HG02973 (cell line): Measurements from ENCODE around the gene C1R.

ENCODE experiments used
- ATAC-seq: cut with Tn5 transposase; IDR thresholded peaks from one replicate; pipeline ENCODE4 v1.9.1; 2021; ENCODE audit warnings: moderate library complexity; ENCODE audit not compliant: unreplicated experiment

The C1R gene

DNA sequence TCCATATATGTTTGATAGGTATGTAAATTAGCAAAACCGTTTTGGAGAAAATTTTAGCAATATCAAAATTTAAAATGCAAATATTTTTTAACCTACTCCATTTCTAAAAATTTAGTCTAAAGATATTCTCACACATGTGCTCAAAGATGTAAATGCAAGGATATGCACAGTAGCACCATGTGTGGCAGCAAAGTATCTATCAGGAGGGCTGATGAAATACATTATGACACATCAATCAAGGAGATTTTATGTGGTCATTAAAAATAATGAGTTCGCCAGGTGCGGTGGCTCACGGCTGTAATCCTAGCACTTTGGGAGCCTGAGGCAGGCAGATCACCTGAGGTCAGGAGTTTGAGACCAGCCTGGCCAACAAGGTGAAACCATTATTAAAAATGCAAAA lies 8.0 kb upstream of the C1R start:
- ATAC-seq: no peak

DNA sequence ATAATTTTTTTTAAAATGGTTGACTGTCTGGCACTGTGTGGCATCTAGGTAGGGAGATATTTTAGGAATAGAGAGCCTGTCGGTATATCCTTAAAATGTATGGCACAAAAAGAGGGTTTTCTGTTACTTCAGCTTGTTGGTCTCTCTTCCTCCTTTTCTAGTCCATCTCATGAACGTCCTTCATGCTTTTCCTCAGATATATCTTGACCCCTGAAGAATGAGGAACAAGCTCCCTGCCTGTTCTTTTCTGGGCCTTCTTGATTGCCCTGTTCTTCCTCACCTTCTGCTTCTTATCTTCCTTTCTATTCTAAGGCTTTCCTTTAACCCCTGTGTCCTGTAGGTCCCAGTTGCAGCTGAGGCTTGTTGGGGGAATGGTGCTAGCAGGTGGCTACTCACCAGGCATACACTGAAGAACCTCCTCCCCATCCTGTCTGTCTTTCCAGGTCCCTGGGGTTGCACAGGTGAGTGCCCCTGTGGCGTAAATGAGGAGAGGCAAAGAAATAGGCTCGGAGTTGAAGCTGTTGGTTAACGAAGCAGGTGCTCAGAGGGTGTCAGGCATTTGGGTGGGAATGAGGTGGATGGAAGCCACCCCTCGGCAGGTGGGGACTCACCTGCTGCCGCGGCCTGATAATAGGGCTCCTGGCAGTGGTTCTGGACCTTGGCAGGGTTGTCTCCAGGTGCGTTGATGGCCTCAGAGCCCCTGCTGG lies 7.2 kb upstream of the C1R start:
- no peak for ATAC-seq

DNA sequence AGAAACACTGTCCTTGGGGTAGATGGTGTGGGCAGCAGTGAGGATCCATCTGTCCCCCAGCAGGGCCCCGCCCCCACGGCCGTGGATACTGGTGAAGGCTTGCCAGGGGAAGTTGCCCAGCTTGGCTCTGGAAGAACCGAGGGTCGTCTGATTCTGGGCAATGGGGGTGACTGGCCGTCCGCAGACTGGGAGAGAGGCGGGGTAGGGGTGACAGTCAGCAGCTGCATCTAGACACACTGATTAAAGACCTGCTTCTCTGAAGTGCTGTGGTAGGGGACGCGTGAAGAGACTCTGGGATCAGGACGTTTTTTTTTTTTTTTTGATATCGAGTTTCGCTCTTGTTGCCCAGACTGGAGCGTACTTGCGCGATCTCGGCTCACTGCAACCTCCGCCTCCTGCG lies 4.7 kb upstream of the C1R start:
- ATAC-seq: no peak

DNA sequence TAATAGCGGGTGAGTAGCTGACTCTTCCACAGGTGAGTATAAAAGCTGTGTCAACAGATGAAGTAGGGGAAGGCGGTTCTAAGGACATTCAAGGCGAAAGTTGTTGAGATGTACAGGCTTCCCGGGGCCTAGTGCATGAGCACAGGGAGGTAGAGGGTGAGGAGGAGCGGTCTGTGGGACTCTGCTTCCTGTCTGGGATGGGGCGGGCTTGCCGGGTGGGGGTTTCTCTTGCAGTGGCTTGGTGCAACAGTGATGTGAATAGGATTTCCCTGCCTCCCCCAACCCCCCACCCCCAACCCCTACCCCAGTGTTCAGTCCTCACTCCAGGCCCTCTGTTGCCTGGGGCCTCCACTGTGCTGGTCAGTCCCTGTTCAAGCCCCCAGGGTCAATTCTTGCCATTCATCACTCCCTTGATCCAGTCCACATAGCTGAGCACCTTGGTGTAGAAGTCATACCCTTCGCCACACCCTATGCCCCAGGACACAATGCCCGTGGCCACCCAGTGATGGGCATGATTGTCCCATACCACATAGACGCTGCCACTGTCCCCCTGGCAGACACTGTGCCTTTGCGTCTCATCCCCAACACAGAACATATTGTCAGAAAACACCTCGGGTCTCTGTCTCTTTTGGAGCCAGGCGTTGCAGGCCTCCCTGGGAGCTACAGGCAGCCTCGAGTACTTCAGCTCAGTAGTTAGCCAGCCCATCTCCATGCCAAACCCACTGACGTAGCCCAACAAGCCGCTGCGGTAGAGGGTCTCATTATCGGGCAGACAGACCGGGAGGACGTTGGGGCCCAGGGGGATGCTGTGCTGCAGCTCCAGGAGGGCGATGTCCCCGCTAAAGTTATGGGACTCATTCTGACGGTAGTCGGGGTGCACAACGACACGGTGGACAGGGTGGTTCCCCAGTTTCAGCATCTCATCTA lies 4.0 kb upstream of the C1R start:
- ATAC-seq: no peak

DNA sequence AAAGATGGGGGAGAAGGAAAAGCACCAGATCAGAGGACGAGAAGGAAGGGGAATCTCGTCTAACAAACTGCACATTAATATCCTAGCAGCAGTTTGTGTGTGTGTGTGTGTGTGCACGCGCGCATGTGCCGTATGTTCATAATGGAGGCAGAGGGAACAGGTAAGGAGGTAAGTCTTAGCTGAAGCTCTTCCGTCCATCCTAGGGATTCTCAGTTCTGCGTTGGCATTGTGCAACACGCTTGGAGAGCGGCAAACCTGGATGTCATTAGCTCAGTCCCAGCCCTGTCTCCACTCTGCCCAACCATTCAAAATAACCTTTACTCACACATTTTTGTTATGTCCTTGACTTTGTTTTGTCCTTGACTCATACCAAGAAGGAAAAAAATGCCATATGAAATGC lies 1.6 kb upstream of the C1R start:
- no peak for ATAC-seq

DNA sequence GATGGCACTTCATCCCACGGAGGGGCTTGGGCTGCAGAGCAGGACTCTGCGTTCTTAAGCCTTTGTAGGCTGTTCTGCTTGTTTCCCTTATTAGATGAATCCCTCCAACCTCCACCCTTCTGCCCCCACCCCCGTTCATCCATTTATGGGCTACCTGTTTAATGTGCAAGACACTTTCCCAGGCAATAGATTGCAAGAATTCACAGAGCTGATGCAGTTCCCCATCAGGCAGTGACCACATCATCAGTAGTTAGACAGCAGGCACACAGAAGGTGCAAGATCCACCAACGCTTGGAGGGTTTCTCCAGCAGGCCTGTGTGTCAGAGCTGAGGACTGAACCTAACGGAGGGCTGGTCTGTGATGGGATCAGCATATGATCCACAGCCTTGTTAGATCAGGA lies 1.2 kb upstream of the C1R start:
- no peak for ATAC-seq

DNA sequence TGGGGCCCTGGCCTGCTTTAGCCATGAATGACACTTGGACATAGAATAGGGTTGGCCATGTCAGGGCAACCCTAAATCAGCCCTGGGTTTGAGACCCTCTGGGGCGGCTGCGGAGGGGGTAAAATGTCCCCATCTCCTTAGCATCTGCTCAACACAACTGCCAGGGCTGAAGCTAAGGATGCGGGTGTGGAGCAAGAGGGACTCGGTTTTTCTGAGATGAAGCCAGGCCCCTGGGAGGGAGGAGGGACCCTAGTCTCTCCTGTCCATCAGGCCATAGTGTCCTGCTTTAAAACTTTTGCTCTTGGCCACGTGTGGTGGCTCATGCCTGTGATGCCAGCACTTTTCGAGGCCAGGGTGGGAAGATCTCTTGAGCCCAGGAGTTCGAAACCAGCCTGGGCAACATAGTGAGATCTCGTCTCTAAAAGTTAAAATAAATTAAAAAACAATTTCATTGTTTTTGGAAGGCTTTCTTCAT lies 778 bp upstream of the C1R start:
- ATAC-seq: no peak

DNA sequence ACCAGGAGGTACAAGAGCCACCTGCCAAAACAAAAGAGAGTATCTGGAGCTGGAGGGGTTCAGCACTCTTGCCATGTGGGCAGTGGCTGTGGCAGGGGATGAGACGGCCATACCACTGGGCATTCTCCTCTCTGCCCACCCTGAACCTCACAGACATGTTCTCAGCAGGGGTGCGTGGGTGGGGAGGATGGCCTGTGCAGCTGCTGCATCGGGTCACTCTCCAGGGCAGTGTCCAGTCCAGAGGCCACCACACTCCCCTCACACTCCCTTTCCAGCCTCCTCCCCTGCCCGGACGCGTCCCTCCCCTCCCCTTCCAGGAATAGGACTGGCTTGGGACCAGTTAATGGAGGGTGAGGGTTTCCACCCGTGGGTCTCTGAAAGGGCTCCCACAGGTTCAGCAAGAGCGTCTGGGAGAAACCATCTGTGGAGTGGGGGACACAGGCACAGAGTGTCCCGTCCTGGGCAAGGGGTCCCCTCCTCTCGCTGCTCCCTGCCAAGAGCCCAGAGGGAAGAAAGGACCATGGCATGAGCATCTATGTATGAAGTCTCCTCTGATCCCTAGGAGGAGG lies 501 bp downstream of the C1R start:
- no peak for ATAC-seq

DNA sequence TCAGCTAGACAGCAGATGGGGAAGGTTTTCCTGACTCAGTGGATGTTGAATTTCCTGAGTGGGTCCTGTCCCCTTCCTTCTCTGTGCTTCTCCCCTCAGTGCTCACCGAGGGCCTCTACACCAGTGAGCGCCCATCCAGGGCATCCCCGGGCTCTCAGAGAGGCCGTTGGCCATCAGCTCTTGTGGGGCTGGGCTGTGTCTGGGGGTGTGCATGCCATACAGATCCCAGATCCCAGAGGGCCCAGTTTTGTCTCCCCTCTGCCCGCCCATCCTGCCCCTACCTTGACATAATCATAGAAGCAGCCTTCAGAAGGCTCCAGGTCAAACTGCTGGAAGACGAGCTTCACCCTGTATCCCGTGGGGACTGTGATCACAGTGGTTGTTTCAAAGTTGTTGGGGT lies 1.1 kb downstream of the C1R start:
- no peak for ATAC-seq

DNA sequence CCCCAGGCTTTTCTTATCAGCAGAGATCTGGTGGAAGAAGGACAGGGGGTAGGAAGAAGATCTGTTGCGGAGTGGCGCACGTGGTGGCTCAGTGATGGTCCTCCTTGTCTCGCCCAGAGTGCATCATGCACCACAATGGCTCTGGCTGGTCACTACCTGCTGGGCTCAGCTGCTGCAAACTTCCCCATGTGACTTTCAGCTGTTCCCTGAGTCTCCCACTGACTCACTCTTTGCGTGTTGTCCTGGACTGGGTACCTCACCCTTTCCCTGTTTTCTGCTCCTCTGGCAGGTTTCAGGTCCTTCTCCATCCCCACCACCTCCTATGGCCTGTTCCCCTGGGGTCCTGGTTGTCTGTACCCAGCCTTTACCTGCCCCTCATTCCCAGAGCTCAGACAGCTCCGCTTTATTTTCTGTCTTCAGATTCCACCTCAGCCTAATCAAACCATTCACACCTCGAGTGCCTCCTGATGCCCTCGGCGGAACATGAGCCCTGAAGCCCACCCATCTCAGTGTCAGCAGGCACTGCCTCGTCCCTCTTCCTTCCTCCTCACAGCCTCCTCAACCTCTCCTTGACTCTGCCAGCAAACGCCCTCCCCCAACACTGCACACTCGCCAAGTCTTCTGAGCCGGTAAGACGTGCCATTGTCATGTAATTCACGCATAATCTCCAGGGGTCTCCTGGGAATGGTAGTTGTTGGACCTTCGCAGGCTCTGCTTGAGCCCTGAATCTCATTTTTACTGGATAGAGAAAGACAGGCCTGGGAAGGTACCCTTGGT lies 1.8 kb downstream of the C1R start:
- ATAC-seq: no peak

DNA sequence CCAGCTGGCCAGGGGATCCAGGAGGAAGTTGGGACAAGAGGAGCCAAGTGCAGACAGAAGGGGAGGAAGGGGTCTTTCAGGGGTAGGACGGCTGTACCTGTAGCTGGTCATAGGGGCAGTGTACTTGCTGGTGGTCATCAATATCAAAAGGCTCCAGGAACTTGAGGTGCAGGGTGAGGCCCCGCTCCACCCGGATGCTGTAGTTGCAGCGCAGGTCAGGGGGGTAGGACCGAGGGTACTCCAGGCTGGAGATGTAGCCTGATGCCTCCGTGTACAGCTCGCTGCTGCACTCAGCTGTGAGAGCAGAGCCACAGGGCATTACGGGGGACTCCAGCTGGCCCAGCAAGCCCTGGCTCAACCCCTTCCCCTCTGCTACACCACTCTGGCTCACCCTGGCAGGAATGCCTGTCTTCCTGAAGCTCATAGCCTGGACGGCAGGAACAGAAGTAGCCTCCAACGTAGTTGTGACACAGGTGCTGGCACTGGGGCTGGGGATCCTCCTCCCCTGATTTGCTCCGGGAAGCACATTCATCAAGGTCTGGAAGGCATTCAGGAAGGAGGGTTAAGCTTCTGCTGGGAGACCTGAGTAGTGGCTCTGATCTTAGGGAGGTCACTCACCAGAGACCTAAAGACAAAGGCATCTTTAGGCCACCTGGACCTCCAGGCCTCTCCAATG lies 2.9 kb downstream of the C1R start:
- no peak for ATAC-seq

DNA sequence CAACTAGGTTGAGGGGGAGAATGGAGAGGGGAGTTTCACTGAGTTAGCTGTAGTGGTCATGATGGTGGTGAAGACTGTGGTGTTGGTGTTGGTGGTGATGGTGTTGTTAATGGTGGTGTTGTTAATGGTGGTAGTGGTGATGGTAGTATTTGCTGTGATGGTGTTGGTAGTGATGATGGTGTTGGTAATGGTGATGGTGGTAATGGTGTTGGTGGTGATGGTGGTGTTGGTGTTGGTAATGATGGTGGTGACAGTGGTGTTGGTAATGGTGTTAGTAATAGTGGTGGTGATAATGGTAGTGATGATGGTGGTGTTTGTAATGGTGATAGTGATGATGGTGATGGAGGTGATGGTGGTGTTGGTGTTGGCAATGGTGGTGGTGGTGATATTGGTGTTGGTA lies 9.1 kb downstream of the C1R start:
- ATAC-seq: no peak

DNA sequence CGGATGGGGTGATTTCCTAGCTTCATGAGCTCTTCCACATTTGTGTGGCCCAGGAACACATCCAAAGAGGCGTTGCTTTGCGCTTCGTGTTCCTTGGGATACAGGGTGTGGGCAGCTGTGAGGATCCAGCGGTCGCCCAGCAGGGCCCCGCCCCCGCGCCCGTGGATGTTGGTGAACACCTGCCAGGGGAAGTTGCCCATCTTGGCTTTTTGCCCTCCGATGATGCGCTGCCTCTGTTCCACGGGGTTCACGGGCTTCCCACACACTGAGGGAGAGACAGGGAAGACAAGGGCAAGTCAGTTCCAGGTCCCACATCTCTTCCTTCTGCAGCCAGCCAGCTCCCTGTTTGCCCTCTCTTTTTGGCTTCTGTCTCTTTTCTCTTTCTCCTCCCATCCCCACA lies 11.2 kb downstream of the C1R start:
- ATAC-seq: no peak

DNA sequence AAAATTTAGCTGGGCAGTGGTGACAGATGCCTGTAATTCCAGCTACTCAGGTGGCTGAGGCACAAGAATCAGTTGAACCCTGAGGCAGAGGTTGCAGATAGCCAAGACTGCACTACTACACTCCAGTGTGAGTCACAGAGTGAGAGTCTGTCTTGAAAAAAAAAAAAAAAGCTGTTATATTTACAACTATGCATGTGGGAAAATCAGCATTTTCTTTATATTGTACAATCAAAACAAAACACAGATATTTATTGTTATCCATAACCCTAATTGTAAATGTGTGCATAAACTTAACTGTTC lies 12.5 kb downstream of the C1R start:
- ATAC-seq: no peak

DNA sequence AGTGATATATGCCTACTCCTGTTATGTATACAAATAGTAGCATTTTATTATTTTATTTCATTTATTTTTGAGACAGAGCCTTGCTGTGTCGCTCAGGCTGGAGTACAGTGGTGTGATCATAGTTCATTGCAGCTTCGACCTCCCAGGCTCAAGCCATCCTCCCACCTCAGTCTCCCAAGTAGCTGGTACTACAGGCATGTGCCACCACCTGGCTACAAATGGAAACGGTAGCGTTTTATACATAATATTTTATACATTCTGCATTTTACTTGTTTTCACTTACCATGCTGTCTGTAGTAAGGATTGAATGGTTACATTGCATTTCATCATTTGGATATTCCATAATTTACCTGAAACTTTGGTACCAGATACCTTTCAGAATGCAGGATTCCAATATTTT lies 14.1 kb downstream of the C1R start:
- ATAC-seq: no peak

DNA sequence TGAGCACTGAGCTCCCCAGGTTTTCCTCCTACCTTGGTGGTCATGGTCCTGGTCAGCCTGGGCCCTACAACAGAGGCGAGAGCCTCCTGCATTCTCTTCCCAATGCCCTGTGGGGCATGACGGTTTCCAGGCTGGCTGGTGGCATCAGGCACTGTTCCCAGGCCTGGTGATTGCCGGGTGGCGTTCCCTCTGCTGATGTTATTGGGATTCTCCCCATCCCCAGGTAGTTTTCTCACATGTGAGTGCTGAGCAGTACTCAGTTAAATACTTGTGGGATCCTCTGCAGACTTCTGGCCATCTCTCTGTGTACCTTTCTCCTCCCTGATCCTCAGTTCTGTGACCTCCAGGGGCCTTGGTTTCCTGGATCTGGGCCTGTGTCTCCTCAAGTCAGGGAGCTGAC lies 15.8 kb downstream of the C1R start:
- ATAC-seq: no peak

DNA sequence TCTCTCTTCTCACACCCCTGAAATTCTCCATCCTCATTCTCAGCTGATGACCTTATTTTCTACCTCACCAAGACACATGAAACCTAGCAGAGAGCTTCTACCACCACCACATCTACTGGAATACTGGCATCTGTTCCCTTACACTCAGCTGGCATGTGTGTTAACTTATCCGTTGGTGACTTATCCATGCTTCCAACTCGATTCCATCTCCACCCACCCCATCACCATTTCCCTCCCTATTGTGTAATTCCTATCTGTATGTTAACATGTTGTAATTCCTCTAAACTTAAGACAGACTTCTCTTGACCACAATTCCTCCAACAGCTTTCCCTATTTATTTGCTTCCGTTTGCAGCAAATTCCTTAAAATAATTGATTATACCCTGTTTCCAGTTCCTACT lies 16.3 kb downstream of the C1R start:
- no peak for ATAC-seq

DNA sequence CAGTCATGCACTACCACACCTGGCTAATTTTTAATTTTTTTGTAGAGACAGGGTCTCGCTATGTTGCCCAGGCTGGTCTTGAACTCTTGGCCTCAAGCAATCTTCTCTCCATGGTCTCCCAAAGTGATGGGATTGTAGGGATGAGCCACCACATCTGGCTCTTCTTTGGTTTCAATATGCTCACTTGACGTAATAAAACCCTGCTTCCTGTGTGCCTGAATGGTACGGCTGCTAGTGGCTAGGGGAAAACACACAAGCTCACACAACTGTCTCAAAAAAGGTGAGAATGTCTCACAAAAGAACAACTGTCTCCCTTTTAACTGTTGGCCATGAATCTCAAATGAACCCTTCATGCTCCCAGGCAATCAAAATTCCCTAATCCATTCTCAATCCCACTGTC lies 16.7 kb downstream of the C1R start:
- ATAC-seq: no peak

DNA sequence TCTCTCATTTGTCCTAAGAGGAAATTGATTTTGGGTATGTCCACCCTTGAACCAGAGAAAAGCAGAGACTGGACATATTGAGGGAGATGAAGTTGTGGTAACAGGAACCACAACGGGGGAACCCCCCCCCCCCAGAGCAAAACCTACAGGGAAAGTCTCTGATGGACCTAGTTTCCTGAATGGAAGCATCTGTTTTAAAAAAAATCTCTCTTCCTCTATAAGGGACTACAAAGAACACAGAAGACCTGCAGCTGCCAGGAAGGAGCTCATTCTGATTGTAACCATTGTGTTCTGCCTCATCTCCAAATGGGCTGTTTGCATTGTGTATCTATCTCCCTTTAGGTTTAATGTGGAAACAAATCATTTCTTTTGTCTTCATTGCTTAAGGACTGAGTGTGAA lies 18.3 kb downstream of the C1R start:
- no peak for ATAC-seq

DNA sequence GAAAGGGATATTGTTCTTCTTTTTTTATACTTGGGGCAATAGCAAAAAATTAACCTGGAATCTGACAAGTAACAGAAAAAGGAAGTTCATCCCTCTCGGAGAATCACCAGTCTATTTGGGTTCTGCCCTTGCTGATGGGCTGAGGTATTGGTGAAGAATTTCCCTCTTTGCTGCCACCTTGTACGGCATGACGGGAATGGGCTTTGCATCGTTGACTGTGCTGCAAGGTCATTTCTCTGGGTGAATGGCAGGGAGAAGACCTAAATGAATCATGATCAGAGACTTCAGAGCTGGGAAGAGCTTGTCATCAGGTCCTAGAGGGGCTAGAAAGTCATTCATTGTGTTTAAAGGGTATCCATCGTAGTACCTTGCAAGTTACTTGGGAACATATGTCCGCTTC lies 19.7 kb downstream of the C1R start:
- no peak for ATAC-seq

DNA sequence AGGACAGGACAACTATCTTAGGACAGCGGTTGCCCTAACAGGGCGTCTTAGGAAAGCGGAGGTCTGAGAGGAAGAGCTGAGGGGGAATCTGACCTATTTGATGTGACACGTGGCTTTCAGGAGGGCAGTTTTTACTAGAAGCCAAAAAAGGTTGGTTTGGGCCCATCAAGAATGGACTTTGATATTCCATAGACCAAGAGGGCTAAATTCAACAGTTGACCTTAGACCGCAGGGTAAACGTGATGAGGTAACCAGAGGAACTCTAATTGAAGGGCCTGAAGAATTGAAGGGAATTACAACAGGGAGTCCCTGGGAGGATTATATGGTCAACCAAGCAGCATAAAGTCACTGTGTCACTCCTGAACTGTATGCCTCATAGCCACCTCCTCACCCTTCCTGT lies 20.2 kb downstream of the C1R start:
- no peak for ATAC-seq
